Liver (tissue), 3 donors: ENCODE results near the gene ARID3A.

Experiments used
- ATF3 ChIP-seq: IDR thresholded peaks from 2 replicates; pipeline ENCODE4 v1.6.1; 2016; ENCODE audit warnings: antibody characterized with exemption
- CTCF ChIP-seq: fragments of 150-350 bp; IDR thresholded peaks from 2 replicates; pipeline ENCODE4 v1.5.1; 2017; ENCODE audit warnings: improper control_type of control experiment, low read depth, low read length; ENCODE audit not compliant: missing input control
- GABPA ChIP-seq, 2 donors: IDR thresholded peaks in 1 of 2; conservative IDR thresholded peaks in 1 of 2; 2 replicates each; pipeline ENCODE4 v1.6.1; 2016; ENCODE audit warnings: antibody characterized with exemption in 2 of 2, mild to moderate bottlenecking in 1 of 2, moderate library complexity in 1 of 2
- HNF4G ChIP-seq: IDR thresholded peaks from 2 replicates; pipeline ENCODE4 v1.6.1; 2016; ENCODE audit warnings: antibody characterized with exemption
- JUND ChIP-seq, 2 donors: IDR thresholded peaks; 2 replicates each; pipeline ENCODE4 v1.6.1; 2016; ENCODE audit warnings: antibody characterized with exemption in 2 of 2
- MAX ChIP-seq: IDR thresholded peaks from 2 replicates; pipeline ENCODE4 v1.6.1; 2016; ENCODE audit warnings: antibody characterized with exemption
- NR2F2 ChIP-seq: IDR thresholded peaks from 2 replicates; pipeline ENCODE4 v1.6.1; 2016; ENCODE audit warnings: antibody characterized with exemption
- RAD21 ChIP-seq, 2 donors: IDR thresholded peaks; 2 replicates each; pipeline ENCODE4 v1.6.1; 2016; ENCODE audit warnings: antibody characterized with exemption in 2 of 2, mild to moderate bottlenecking in 2 of 2
- REST ChIP-seq: IDR thresholded peaks from 2 replicates; pipeline ENCODE4 v1.6.1; 2016; ENCODE audit warnings: antibody characterized with exemption, mild to moderate bottlenecking
- RXRA ChIP-seq, 2 donors: IDR thresholded peaks; 2 replicates each; pipeline ENCODE4 v1.6.1; 2017 to 2018; ENCODE audit warnings: antibody characterized with exemption in 2 of 2, mild to moderate bottlenecking in 1 of 2
- SP1 ChIP-seq: IDR thresholded peaks from 2 replicates; pipeline ENCODE4 v1.6.1; 2018; ENCODE audit warnings: antibody characterized with exemption, mild to moderate bottlenecking
- TAF1 ChIP-seq: conservative IDR thresholded peaks from 2 replicates; pipeline ENCODE4 v1.6.1; 2016; ENCODE audit warnings: antibody characterized with exemption, mild to moderate bottlenecking
- YY1 ChIP-seq: IDR thresholded peaks from 2 replicates; pipeline ENCODE4 v1.6.1; 2016; ENCODE audit warnings: antibody characterized with exemption, mild to moderate bottlenecking
- ZBTB33 ChIP-seq: IDR thresholded peaks from 2 replicates; pipeline ENCODE4 v1.6.1; 2016; ENCODE audit warnings: antibody characterized with exemption
- donor health status: healthy.
- donor health status: healthy.

- no peak for TF ChIP-seq JUND (IDR thresholded peaks at IDR 0.05)
- TF ChIP-seq MAX = no peak
- no peak for TF ChIP-seq TAF1
- TF ChIP-seq CTCF = no peak
- no peak for TF ChIP-seq NR2F2
- no peak for TF ChIP-seq HNF4G
- TF ChIP-seq SP1 = no peak
- no peak for TF ChIP-seq RXRA (IDR thresholded peaks at IDR 0.05)
- TF ChIP-seq REST = no peak
- TF ChIP-seq ATF3 = no peak
- TF ChIP-seq GABPA (IDR thresholded peaks at IDR 0.05 in 1 of 2, conservative IDR thresholded peaks at IDR 0.05 in 1 of 2) = no peak
- no peak for TF ChIP-seq ZBTB33
- TF ChIP-seq YY1 = no peak
- no peak for TF ChIP-seq RAD21 (IDR thresholded peaks at IDR 0.05)
These were observed 38.2 kb upstream of the ARID3A start for GRCh38 chr19:887599-887998.
